GM12875 (cell line): ENCODE results near the gene DDX41.

Experiments
- H3K4me3 ChIP-seq: one replicate; pipeline ENCODE4 v1.5.1; 2011; ENCODE audit warnings: low read depth, low read length, control low read depth
- CTCF ChIP-seq: IDR thresholded peaks from 2 replicates; pipeline ENCODE4 v1.5.1; 2011; ENCODE audit warnings: low read depth, mild to moderate bottlenecking, control low read depth, inconsistent platforms, low read length, moderate library complexity, borderline replicate concordance; ENCODE audit not compliant: insufficient read depth

Gene DDX41

GRCh38 chr5:177512736-177513380 is 3.9 kb downstream of the DDX41 start:
- H3K4me3 ChIP-seq = no peak overlapping the region
- no peak for TF ChIP-seq CTCF

GRCh38 chr5:177511796-177512675 is 4.7 kb downstream of the DDX41 start:
- H3K4me3 ChIP-seq = no peak overlapping the region
- no peak for TF ChIP-seq CTCF

- no peak for TF ChIP-seq CTCF
- no peak overlapping the region for H3K4me3 ChIP-seq
Observed at GRCh38 chr5:177511181-177511580, 5.6 kb downstream of the DDX41 start.

- H3K4me3 ChIP-seq = no peak overlapping the region
- TF ChIP-seq CTCF = no peak
Observed at GRCh38 chr5:177510567-177511053, 6.2 kb downstream of the DDX41 start.

GRCh38 chr5:177509991-177510566 is 6.7 kb downstream of the DDX41 start:
- no peak for TF ChIP-seq CTCF
- H3K4me3 ChIP-seq = peak overlapping the region; percentile 81

GRCh38 chr5:177509381-177509951 is 7.3 kb downstream of the DDX41 start, which contains the start of gene DOK3:
DOK3 (minus strand) TSS chr5:177509826; CDS start chr5:177509540, 286 bp downstream.
- peak within 1 kb of the TSS; percentile 81 for H3K4me3 ChIP-seq

More at GRCh38 chr5:177509381-177509951, 7.3 kb downstream of the DDX41 start, which contains the start of gene DOK3:
- TF ChIP-seq CTCF = no peak
